D721Med (cell line): ENCODE results near the gene CNTN6.

Experiments
- DNase-seq: peaks from one replicate; pipeline ENCODE4 v3.0.0; 2011; ENCODE audit warnings: low spot score; ENCODE audit not compliant: insufficient read length
- FAIRE-seq: peaks from 2 replicates; lab custom pipeline; 2011; peaks lifted over from hg19 to GRCh38; lab: Jason Lieb, UNC
- TF ChIP-seq, protein P1 (sequence below): IDR thresholded peaks from 2 replicates; pipeline ENCODE4 v1.5.1; 2012; ENCODE audit warnings: mild to moderate bottlenecking, control low read depth; ENCODE audit not compliant: insufficient read depth; ENCODE audit errors: missing control alignments

Gene CNTN6

GRCh38 chr3:1079662-1080061, 13.2 kb upstream of the CNTN6 start:
- TF ChIP-seq, protein P1, sequence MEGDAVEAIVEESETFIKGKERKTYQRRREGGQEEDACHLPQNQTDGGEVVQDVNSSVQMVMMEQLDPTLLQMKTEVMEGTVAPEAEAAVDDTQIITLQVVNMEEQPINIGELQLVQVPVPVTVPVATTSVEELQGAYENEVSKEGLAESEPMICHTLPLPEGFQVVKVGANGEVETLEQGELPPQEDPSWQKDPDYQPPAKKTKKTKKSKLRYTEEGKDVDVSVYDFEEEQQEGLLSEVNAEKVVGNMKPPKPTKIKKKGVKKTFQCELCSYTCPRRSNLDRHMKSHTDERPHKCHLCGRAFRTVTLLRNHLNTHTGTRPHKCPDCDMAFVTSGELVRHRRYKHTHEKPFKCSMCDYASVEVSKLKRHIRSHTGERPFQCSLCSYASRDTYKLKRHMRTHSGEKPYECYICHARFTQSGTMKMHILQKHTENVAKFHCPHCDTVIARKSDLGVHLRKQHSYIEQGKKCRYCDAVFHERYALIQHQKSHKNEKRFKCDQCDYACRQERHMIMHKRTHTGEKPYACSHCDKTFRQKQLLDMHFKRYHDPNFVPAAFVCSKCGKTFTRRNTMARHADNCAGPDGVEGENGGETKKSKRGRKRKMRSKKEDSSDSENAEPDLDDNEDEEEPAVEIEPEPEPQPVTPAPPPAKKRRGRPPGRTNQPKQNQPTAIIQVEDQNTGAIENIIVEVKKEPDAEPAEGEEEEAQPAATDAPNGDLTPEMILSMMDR, result no peak
- DNase-seq, result no peak
- no peak for FAIRE-seq

GRCh38 chr3:1082108-1082507, 10.7 kb upstream of the CNTN6 start:
- TF ChIP-seq, protein P1, result peak; percentile 46
- DNase-seq (no peak), FAIRE-seq (peak; percentile 80)

GRCh38 chr3:1087066-1087560, 5.7 kb upstream of the CNTN6 start:
- no peak for FAIRE-seq
- no peak for DNase-seq
- TF ChIP-seq, protein P1, result no peak

GRCh38 chr3:1088503-1088902, 4.3 kb upstream of the CNTN6 start:
- TF ChIP-seq, protein P1, result no peak
- FAIRE-seq (no peak), DNase-seq (no peak)

DNA sequence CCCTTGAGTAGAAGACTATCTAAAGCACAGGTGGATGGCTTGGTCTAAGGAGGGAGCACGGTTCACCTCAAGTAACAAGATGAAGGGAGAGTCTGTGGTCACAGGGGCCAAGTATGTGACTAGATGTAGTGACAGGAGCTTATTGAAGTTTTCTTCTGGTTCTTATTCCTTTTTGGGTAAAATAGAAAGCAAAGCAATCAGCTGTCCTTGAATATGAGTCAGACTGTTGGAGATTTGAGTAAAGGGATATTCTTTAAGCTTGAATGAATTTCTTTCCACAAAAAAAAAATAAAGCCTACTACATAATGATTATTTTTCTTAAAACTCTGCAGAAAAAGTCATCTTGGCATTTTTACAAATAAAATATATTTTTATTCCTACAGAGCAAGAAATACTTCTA, 1.5 kb upstream of the CNTN6 start:
- no peak for DNase-seq
- TF ChIP-seq, protein P1, result no peak
- no peak for FAIRE-seq

GRCh38 chr3:1092061-1092460, 763 bp upstream of the CNTN6 start:
- FAIRE-seq, result no peak
- DNase-seq, result no peak
- TF ChIP-seq, protein P1, result no peak

GRCh38 chr3:1093217-1093616, 393 bp downstream of the CNTN6 start:
- TF ChIP-seq, protein P1, result no peak
- no peak for FAIRE-seq

More at GRCh38 chr3:1093217-1093616, 393 bp downstream of the CNTN6 start:
- no peak for DNase-seq
